Panc1 (cell line): ENCODE data around the gene SLC22A23. TPM values are rescaled to one million over a fixed set of nuclear protein-coding genes. Genes with fewer than 3 reads are reported as not detected.

Experiments used
- ATAC-seq: fragments of 200-7000 bp; cut with Tn5 transposase; 2 replicates; pipeline ENCODE4 v1.9.1; 2020; ENCODE audit warnings: mild to moderate bottlenecking, moderate library complexity
- BruUV-seq: library from RNA; stranded (reverse); fragments of 400-500 nt; replicated peaks from 2 replicates; lab custom pipeline; 2021; lab: Mats Ljungman, UMichigan
- CTCF ChIA-PET: fragments of 300-600 bp; sonication (Branson Sonifier 250); formaldehyde crosslinking; loops from one replicate; lab custom pipeline; 2022; ENCODE audit warnings: antibody characterized with exemption; lab: Charles Lee
- POLR2A ChIA-PET: fragments of 300-600 bp; sonication (Branson Sonifier 250); formaldehyde crosslinking; loops from one replicate; lab custom pipeline; 2022; ENCODE audit warnings: antibody characterized with exemption; lab: Charles Lee
- DNase-seq: peaks from one replicate; pipeline ENCODE4 v3.0.0-alpha.2; 2010; ENCODE audit warnings: low read depth, low spot score
- H3K27ac ChIP-seq: 2 replicates; pipeline ENCODE4 v1.5.1; 2011; ENCODE audit warnings: mild to moderate bottlenecking, low read length, inconsistent platforms
- H3K27me3 ChIP-seq: fragments of 200-500 bp; sonication (Bioruptor generic); 2 replicates; pipeline ENCODE4 v1.6.0; 2014; ENCODE audit warnings: low read length, inconsistent platforms; ENCODE audit not compliant: control insufficient read depth, insufficient read depth
- H3K36me3 ChIP-seq: fragments of 200-500 bp; sonication (Bioruptor generic); 2 replicates; pipeline ENCODE4 v1.5.1; 2014; ENCODE audit warnings: inconsistent platforms, mild to moderate bottlenecking, low read length, moderate library complexity; ENCODE audit not compliant: control insufficient read depth, insufficient read depth
- H3K4me1 ChIP-seq: 2 replicates; pipeline ENCODE4 v1.5.1; 2011; ENCODE audit warnings: inconsistent platforms, mild to moderate bottlenecking, low read length, moderate library complexity; ENCODE audit not compliant: control insufficient read depth, insufficient read depth
- H3K4me3 ChIP-seq, 2 experiments: 2 replicates each; pipeline ENCODE4 v1.5.1; 2011 to 2012; ENCODE audit warnings: low read depth in 2 of 2, low read length in 2 of 2, mild to moderate bottlenecking in 2 of 2, inconsistent platforms in 1 of 2, moderate library complexity in 1 of 2
- H3K9me3 ChIP-seq: fragments of 200-500 bp; sonication (Bioruptor generic); 2 replicates; pipeline ENCODE4 v1.5.1; 2014; ENCODE audit warnings: low read depth, mild to moderate bottlenecking, inconsistent platforms, low read length, moderate library complexity; ENCODE audit not compliant: control insufficient read depth, insufficient read depth
- POLR2AphosphoS5 ChIP-seq: IDR thresholded peaks from 2 replicates; pipeline ENCODE4 v1.6.1; 2012; ENCODE audit warnings: mild to moderate bottlenecking, low read depth, low read length, moderate library complexity
- REST ChIP-seq, 2 experiments: IDR thresholded peaks; 2 replicates each; pipeline ENCODE4 v1.6.1; 2011 to 2012; ENCODE audit warnings: low read depth in 2 of 2, control low read depth in 1 of 2, low read length in 1 of 2, mild to moderate bottlenecking in 1 of 2, moderate library complexity in 1 of 2; ENCODE audit not compliant: insufficient read depth in 1 of 2
- SIN3A ChIP-seq: IDR thresholded peaks from 2 replicates; pipeline ENCODE4 v1.6.1; 2012; ENCODE audit warnings: low read depth, mild to moderate bottlenecking, low read length, moderate library complexity, borderline replicate concordance; ENCODE audit not compliant: insufficient read depth
- TCF7L2 ChIP-seq: IDR thresholded peaks from 2 replicates; pipeline ENCODE4 v1.6.1; 2011; ENCODE audit warnings: mild to moderate bottlenecking, low read depth, low read length, inconsistent platforms
- in situ Hi-C: cut with HindIII; loops from 2 replicates; pipeline ENCODE4 v1.10.0; 2016; ENCODE audit warnings: low sequenced_read_pairs, low pct_unique_long_range_greater_than_20kb
- intact Hi-C: fragments of 100-400 bp; cut with micrococcal nuclease; formaldehyde crosslinking; loops from one replicate; pipeline ENCODE4 v1.10.0; 2022; ENCODE audit not compliant: unreplicated experiment
- total RNA-seq: library from RNA; stranded (reverse); gene quantifications from one replicate; pipeline ENCODE4 v1.2.1, GENCODE V29; 2021; ENCODE audit not compliant: unreplicated experiment
- TF ChIP-seq, protein P1 (sequence below): fragments of 450-650 bp; IDR thresholded peaks from 2 replicates; pipeline ENCODE4 v1.5.1; 2017; ENCODE audit warnings: mild to moderate bottlenecking

The SLC22A23 gene
- total RNA-seq, 1 experiment from 2014 or later = 4.5 TPM

DNA sequence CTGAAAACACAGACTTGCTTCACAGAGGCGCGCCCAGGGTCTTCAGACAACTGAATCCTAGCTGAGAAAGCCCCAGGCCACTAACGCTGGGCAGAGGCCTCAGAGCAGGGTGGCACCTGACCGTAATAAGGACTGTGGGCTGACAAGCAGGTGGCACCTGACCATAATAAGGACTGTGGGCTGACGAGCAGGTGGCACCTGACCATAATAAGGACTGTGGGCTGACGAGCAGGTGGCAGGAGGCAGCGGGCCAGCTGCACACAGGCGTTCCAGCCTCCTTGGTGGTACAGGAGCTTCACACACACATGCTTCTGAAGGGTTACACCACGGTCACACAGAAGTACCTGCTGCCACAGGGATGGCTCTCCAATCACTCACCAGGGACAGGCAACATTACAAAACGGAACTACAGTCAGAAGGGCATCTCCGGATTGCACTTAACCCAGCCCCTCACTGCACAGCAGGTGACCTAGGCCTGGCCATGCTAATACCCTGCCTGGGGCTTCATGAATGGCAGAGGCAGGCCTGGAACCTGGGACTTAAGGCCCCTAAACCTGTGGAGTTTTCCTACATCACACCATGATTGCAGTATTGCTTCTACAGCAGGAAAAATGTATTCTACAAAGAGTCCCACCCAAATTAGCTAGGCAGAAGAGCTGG lies 147.3 kb downstream of the SLC22A23 start:
- ATAC-seq (no peak), DNase-seq (no peak)
- no peak overlapping the region for H3K27ac ChIP-seq
- no peak overlapping the region for H3K4me3 ChIP-seq
- in situ Hi-C loops = no loop called here
- no TSS peak for BruUV-seq
- CTCF ChIA-PET = no interaction called here
- intact Hi-C loops = no loop called here
- H3K27me3 ChIP-seq = no peaks in the 10 kb centered on the region; the same call in 1 of the 2 replicates
- no peak for TF ChIP-seq SIN3A
- TF ChIP-seq TCF7L2 = no peak
- no peak for TF ChIP-seq REST (IDR thresholded peaks at IDR 0.05; ENCODE audit: insufficient read depth in 1 of 2, low read depth in 2 of 2, low read length in 1 of 2)
- TF ChIP-seq, protein P1, sequence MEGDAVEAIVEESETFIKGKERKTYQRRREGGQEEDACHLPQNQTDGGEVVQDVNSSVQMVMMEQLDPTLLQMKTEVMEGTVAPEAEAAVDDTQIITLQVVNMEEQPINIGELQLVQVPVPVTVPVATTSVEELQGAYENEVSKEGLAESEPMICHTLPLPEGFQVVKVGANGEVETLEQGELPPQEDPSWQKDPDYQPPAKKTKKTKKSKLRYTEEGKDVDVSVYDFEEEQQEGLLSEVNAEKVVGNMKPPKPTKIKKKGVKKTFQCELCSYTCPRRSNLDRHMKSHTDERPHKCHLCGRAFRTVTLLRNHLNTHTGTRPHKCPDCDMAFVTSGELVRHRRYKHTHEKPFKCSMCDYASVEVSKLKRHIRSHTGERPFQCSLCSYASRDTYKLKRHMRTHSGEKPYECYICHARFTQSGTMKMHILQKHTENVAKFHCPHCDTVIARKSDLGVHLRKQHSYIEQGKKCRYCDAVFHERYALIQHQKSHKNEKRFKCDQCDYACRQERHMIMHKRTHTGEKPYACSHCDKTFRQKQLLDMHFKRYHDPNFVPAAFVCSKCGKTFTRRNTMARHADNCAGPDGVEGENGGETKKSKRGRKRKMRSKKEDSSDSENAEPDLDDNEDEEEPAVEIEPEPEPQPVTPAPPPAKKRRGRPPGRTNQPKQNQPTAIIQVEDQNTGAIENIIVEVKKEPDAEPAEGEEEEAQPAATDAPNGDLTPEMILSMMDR = no peak
- TF ChIP-seq POLR2AphosphoS5 = no peak
- no peaks in the 10 kb centered on the region for H3K36me3 ChIP-seq
- no peaks in the 10 kb centered on the region for H3K4me1 ChIP-seq
- POLR2A ChIA-PET = interaction anchor here (0.6 kb wide), 1 partner anchor 51 kb away, joined by 8 read pairs; the partner anchor contains the start of gene PSMG4
- H3K9me3 ChIP-seq = no peaks in the 10 kb centered on the region

DNA sequence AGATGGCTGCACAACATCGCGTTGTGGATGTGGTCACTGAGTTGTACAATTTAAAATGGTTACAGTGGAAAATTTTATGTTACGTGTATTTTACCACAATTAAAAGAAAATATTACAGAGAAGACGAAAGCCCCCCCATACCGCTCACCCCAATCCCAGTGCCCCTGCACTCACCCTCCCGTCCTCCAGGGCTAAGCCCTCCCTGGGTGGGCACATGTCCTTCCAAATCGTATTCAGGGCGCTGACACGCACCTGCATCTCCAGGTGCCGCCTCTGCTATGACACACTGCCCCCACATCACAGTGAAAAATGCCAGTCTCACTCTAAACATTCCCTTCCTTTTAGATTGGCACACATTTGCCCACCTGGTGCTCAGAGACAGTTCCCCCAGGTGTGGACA lies 148.7 kb downstream of the SLC22A23 start:
- no peaks in the 10 kb centered on the region for H3K9me3 ChIP-seq
- no peaks in the 10 kb centered on the region for H3K4me1 ChIP-seq
- no peaks in the 10 kb centered on the region; the same call in 1 of the 2 replicates for H3K27me3 ChIP-seq
- ChIA-PET POLR2A (no interaction called here), CTCF (no interaction called here)
- TF ChIP-seq REST (IDR thresholded peaks at IDR 0.05; ENCODE audit: insufficient read depth in 1 of 2, low read depth in 2 of 2, low read length in 1 of 2) (no peak), TCF7L2 (no peak), POLR2AphosphoS5 (no peak), SIN3A (no peak)
- TF ChIP-seq, protein P1 = no peak
- in situ Hi-C loops (no loop called here), intact Hi-C loops (no loop called here)
- no peak overlapping the region for H3K4me3 ChIP-seq
- BruUV-seq = no TSS peak
- DNase-seq (no peak), ATAC-seq (no peak)
- no peaks in the 10 kb centered on the region for H3K36me3 ChIP-seq
- H3K27ac ChIP-seq = no peak overlapping the region
